Kidney epithelial cell (primary cell): ENCODE data around the gene SVOP. TPM values are rescaled to one million over a fixed set of nuclear protein-coding genes. Genes with fewer than 3 reads are reported as not detected.
A peak's percentile ranks its signal among the peaks of the same experiment; 100 is the strongest.
"Not testable (repeated sequence)": the region's sequence is repeated elsewhere in the genome, so short reads cannot be mapped to it uniquely, and the experiment has no call there.

Source experiments
- DNase-seq: peaks from one replicate; pipeline ENCODE4 v3.0.0-alpha.2; 2010; ENCODE audit warnings: low read depth
- H3K27me3 ChIP-seq: 2 replicates; pipeline ENCODE4 v1.6.0; 2011; ENCODE audit warnings: low read length; ENCODE audit not compliant: control insufficient read depth, insufficient read depth
- H3K36me3 ChIP-seq: 2 replicates; pipeline ENCODE4 v1.5.1; 2011; ENCODE audit warnings: low read length; ENCODE audit not compliant: control insufficient read depth, insufficient read depth
- H3K4me3 ChIP-seq: 2 replicates; pipeline ENCODE4 v1.5.1; 2011; ENCODE audit warnings: low read depth, mild to moderate bottlenecking, control low read depth, low read length
- CTCF ChIP-seq: IDR thresholded peaks from 2 replicates; pipeline ENCODE4 v1.5.1; 2011; ENCODE audit warnings: mild to moderate bottlenecking, moderate library complexity, low read length, control low read depth, inconsistent platforms; ENCODE audit not compliant: insufficient read depth, poor library complexity, severe bottlenecking
- total RNA-seq: library from RNA; depleted of rRNA; stranded (reverse); fragments of >200 nt; gene quantifications from 2 replicates; pipeline ENCODE4 v1.2.3, GENCODE V29; 2015

The SVOP gene
- total RNA-seq, 1 donor from 2014 or later = not detected

- no peak for TF ChIP-seq CTCF
These were observed 158.3 kb downstream of the SVOP start for GRCh38 chr12:108862588-108862959.

GRCh38 chr12:108861878-108862587 lies 158.8 kb downstream of the SVOP start:
- Histone ChIP-seq H3K27me3 (no peaks in the 10 kb centered on the region), H3K36me3 (no peaks in the 10 kb centered on the region), H3K4me3 (no peak overlapping the region)
- no peak for DNase-seq
- no peak for TF ChIP-seq CTCF

More at GRCh38 chr12:108862588-108862959, 158.3 kb downstream of the SVOP start:
- Histone ChIP-seq H3K36me3 (no peaks in the 10 kb centered on the region), H3K4me3 (no peak overlapping the region), H3K27me3 (no peaks in the 10 kb centered on the region)
- no peak for DNase-seq

GRCh38 chr12:108860443-108860842 lies 160.4 kb downstream of the SVOP start:
- TF ChIP-seq CTCF = no peak
- Histone ChIP-seq H3K4me3 (no peak overlapping the region), H3K27me3 (no peaks in the 10 kb centered on the region), H3K36me3 (no peaks in the 10 kb centered on the region)
- DNase-seq = no peak

- no peak for TF ChIP-seq CTCF
- no peak for DNase-seq
- no peak overlapping the region for H3K4me3 ChIP-seq
- no peaks in the 10 kb centered on the region for H3K36me3 ChIP-seq
- no peaks in the 10 kb centered on the region for H3K27me3 ChIP-seq
These were observed 161.0 kb downstream of the SVOP start for GRCh38 chr12:108859923-108860291.

GRCh38 chr12:108859141-108859922 lies 161.5 kb downstream of the SVOP start:
- DNase-seq, H3K36me3 ChIP-seq, H3K27me3 ChIP-seq, H3K4me3 ChIP-seq: not testable (repeated sequence)

GRCh38 chr12:108858311-108859074 lies 162.4 kb downstream of the SVOP start:
- peaks cover 1% of the 10 kb centered on the region for H3K36me3 ChIP-seq

More at GRCh38 chr12:108858311-108859074, 162.4 kb downstream of the SVOP start:
- no peak for DNase-seq
- Histone ChIP-seq H3K27me3 (no peaks in the 10 kb centered on the region), H3K4me3 (peak overlapping the region; percentile 47)
- no peak for TF ChIP-seq CTCF
